ENCODE results near the gene KCNQ5.

- TF ChIP-seq, protein P1, sequence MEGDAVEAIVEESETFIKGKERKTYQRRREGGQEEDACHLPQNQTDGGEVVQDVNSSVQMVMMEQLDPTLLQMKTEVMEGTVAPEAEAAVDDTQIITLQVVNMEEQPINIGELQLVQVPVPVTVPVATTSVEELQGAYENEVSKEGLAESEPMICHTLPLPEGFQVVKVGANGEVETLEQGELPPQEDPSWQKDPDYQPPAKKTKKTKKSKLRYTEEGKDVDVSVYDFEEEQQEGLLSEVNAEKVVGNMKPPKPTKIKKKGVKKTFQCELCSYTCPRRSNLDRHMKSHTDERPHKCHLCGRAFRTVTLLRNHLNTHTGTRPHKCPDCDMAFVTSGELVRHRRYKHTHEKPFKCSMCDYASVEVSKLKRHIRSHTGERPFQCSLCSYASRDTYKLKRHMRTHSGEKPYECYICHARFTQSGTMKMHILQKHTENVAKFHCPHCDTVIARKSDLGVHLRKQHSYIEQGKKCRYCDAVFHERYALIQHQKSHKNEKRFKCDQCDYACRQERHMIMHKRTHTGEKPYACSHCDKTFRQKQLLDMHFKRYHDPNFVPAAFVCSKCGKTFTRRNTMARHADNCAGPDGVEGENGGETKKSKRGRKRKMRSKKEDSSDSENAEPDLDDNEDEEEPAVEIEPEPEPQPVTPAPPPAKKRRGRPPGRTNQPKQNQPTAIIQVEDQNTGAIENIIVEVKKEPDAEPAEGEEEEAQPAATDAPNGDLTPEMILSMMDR (optimal IDR thresholded peaks at IDR 0.05 in 1 of 3, IDR thresholded peaks at IDR 0.05 in 1 of 3, conservative IDR thresholded peaks at IDR 0.05 in 1 of 3; ENCODE audit: extremely low read depth in 1 of 3, insufficient read depth in 2 of 3, low read length in 3 of 3) = no peak
- no peak for TF ChIP-seq EZH2 (IDR thresholded peaks at IDR 0.05; ENCODE audit: low read length)
These were observed 578.9 kb downstream of the KCNQ5 start for GRCh38 chr6:73200735-73201134.

Data from keratinocyte (primary cell).